NAMALWA (cell line): ENCODE results near the gene EMP1.

Source experiments
- DNase-seq: peaks from one replicate; pipeline ENCODE4 v3.0.0-alpha.2; 2015; ENCODE audit warnings: low spot score

Gene EMP1

GRCh38 chr12:13197526-13198143 lies 1.1 kb downstream of the EMP1 start:
- no peak for DNase-seq

GRCh38 chr12:13198241-13198640 lies 1.7 kb downstream of the EMP1 start:
- DNase-seq = no peak

GRCh38 chr12:13198876-13199275 lies 2.4 kb downstream of the EMP1 start:
- DNase-seq = no peak

GRCh38 chr12:13199592-13199991 lies 3.1 kb downstream of the EMP1 start:
- no peak for DNase-seq

- no peak for DNase-seq
Measured at GRCh38 chr12:13200841-13201240, 4.3 kb downstream of the EMP1 start.

- DNase-seq = peak; percentile 12
Measured at GRCh38 chr12:13203034-13203922, 6.8 kb downstream of the EMP1 start.

- no peak for DNase-seq
Measured at GRCh38 chr12:13204428-13204827, 7.9 kb downstream of the EMP1 start.

GRCh38 chr12:13205809-13206559 lies 9.5 kb downstream of the EMP1 start:
- DNase-seq = no peak

- DNase-seq = no peak
Measured at GRCh38 chr12:13206560-13206897, 10.0 kb downstream of the EMP1 start.

GRCh38 chr12:13208533-13209435 lies 12.3 kb downstream of the EMP1 start:
- peak; percentile 36 for DNase-seq

- DNase-seq = no peak
Measured at GRCh38 chr12:13209436-13210235, 13.1 kb downstream of the EMP1 start.

GRCh38 chr12:13210236-13211190 lies 14.0 kb downstream of the EMP1 start:
- DNase-seq = no peak

- no peak for DNase-seq
Measured at GRCh38 chr12:13211191-13211858, 14.8 kb downstream of the EMP1 start.

GRCh38 chr12:13211859-13212664 lies 15.5 kb downstream of the EMP1 start:
- DNase-seq = peak; percentile 88

- DNase-seq = no peak
Measured at GRCh38 chr12:13215056-13215455, 18.5 kb downstream of the EMP1 start.

- no peak for DNase-seq
Measured at GRCh38 chr12:13218641-13219040, 22.1 kb downstream of the EMP1 start.

GRCh38 chr12:13219320-13219719 lies 22.8 kb downstream of the EMP1 start:
- no peak for DNase-seq

- DNase-seq = no peak
Measured at GRCh38 chr12:13220838-13221237, 24.3 kb downstream of the EMP1 start.
